Embryonic facial prominence (tissue), 1 donor: ENCODE data around the gene ZBTB18.
"Not testable (repeated sequence)": the region's sequence is repeated elsewhere in the genome, so short reads cannot be mapped to it uniquely, and the experiment has no call there.

Source experiments
- DNase-seq: peaks from one replicate; pipeline ENCODE4 v3.0.0-alpha.2; 2016; ENCODE audit errors: extremely low spot score

ZBTB18 gene

GRCh38 chr1:244041466-244042120 lies 9.5 kb upstream of the ZBTB18 start:
- DNase-seq = no peak

GRCh38 chr1:244042293-244042692 lies 8.8 kb upstream of the ZBTB18 start:
- no peak for DNase-seq

DNA sequence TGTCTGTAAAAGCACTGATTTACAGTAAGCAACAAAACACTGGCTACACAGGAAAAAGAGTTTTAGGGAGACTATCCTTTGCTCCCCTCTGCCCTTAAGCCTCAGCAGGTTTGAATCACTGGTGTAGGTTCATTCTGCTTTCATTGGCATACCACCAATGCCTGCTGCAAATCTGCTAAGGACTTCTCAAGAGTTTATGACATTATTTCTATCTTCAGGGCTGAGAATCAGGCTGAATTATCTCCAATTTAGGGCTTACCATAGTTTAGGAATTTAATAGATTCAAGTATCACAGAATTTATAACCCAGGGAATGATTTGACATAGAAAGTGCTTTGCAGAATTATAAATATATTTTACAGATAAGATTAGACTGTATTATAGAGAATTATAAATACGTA lies 6.7 kb upstream of the ZBTB18 start:
- no peak for DNase-seq

- not testable (repeated sequence) for DNase-seq
Observed at GRCh38 chr1:244046254-244046653, 4.8 kb upstream of the ZBTB18 start.

GRCh38 chr1:244046907-244047611 lies 4.0 kb upstream of the ZBTB18 start:
- DNase-seq = no peak

DNA sequence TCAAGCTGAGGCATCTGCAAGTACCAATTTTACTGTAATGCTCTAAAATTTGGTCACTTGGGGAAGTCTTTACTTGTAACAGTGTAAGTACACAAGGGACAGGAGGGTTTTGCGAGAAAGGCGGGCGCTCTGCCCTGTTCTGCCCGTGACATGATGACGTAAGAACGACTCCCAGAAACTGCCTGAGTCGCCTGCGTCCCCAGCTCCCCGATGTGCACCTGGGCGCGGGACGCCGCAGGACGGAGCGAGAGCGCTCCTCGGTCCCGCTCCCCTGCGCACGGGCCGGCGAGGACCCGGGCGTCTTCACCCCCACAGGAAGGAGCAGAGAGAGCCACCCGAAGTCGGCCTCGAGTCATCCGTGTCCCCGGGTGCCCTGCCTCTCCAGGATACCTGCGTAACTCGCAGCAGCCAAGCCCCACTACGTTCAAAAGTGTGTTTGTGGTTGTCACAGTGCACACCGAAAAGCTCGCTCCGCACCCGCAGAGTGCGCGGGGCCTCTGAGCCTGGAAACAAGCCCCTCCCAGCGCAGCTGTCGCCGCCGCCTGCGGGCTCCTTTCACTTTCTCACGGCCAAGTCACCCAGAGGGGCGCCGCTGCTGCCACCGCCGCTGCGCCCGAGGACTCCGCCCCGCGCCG lies 3.3 kb upstream of the ZBTB18 start:
- DNase-seq = peak; percentile 22

DNA sequence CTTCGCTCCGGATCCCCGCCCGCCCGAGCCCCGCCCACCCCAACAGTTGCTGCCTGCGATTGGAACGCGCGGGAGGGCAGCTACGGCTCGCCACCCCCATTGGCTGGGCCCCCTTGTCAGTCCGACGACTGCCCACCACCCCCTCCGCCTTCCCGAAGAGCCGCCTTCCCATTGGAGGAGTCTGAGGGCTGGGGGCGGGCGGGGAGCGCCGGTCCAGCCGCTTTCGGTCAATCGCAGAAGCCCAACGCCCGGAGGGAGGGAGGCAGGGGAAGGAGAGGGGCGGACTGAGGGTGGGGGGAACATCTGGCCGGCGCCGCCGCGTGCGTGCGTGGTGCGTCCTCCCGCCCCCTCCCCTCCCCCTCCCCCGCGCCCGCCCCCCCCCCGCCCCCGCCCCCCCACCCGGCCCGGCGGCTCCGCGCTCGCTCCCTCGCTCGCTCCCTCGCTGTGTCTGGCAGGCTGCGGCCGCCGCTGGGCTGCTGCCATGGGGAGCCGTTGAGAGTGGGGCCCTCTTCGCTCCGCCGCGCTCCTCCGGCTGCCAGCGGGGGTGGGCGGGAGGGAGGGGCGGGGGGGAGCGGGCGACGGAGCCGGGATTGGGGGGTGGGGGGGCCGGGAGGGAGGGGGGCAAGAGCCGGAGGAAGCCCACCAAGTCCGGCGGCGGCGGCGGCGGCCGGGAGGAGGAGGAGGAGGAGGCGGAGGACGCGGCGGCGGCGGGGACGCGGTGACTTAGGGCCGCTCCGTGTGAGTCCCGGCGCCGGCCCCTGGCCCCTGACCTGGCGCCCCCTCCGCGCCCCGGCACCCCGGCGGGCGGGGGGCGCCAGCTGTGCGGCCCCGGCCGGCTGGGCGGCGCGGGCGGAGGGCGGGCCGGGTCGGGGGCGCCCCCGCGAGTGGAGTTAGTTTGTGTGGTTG lies 2.6 kb upstream of the ZBTB18 start:
- DNase-seq = peak; percentile 97

DNA sequence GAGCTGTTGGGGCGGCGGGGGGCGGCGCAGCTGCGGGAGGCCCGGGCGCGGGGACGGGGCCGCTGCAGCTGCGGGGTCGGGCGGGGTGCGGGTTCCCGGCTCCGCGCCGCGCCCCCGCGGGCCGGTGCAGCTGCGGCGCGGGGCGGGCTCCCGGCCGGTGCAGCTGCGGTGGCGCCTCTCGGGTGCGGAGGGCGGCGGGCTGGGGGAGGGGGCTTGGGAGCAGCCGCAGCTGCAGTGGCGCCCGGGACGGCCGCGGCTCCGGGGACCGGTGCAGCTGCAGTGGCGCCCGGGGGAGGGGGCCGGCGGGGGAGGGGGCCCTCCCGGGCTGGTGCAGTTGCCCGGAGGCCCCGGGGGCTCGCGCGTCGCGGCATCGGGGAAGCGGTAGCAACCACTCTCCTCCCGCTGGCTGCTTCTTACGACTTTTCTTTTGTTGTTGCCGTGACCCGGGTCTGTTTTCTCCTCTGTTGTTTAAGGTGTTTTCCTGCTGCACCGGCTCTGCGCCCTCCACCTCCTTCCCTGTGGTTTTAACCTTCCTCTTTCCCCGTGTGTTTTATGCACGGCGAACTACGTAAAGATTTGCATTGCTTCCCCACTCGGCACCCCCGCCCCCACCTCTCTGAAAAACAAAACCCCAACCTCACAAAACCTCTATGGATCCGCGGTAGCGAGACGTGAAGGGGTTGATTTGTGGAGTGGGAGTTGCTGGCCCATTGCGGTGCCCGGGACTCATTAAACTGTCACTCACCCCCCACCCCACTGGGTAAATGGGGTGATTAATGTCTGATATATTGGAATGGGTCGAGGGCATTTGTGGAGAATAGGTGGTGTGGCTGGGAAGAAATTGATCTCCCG lies 1.7 kb upstream of the ZBTB18 start:
- peak; percentile 16 for DNase-seq

- DNase-seq = no peak
Observed at GRCh38 chr1:244050014-244050834, 859 bp upstream of the ZBTB18 start.

DNA sequence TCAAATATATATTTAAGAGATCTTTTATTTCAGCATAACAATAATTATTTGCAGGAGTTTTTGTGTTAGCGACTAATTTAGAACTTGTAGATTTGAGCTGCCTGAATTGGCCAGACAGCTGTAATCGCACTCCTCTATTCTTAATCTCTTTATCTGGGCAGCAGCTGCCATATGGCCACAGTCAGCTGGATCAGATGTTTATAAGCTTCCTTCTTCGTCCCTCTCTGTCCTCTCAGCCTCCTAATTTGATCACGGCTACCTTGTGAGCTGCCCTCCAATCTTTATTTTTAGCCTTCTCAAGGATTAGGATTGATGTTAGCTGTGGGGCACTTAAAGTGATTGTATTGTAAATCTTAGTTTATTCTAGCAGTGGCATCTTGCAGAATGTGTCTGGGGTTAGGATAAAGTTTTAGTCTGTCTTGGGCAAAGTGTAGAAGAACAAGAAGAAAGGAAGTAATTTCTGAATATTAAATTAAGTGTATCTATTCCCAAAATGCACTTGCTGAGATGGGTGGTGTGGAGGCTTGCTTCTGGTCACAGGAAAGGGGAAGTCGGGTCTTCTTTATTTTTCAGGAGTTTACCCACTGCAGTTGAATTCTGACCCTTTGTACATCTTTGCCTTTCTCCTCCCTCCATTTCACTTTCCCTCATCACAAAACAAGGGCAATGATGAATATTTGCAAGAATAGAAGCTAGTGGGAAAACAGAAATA lies 1.1 kb downstream of the ZBTB18 start:
- no peak for DNase-seq

- no peak for DNase-seq
Observed at GRCh38 chr1:244052728-244053312, 1.7 kb downstream of the ZBTB18 start.

DNA sequence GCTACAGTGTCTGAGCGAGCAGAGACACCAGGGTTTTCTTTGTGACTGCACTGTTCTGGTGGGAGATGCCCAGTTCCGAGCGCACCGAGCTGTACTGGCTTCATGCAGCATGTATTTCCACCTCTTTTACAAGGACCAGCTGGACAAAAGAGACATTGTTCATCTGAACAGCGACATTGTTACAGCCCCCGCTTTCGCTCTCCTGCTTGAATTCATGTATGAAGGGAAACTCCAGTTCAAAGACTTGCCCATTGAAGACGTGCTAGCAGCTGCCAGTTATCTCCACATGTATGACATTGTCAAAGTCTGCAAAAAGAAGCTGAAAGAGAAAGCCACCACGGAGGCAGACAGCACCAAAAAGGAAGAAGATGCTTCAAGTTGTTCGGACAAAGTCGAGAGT lies 2.7 kb downstream of the ZBTB18 start:
- DNase-seq = no peak

- DNase-seq = no peak
Observed at GRCh38 chr1:244054247-244054923, 3.3 kb downstream of the ZBTB18 start.

- no peak for DNase-seq
Observed at GRCh38 chr1:244054924-244055263, 3.8 kb downstream of the ZBTB18 start.

- DNase-seq = no peak
Observed at GRCh38 chr1:244056577-244056976, 5.5 kb downstream of the ZBTB18 start.

DNA sequence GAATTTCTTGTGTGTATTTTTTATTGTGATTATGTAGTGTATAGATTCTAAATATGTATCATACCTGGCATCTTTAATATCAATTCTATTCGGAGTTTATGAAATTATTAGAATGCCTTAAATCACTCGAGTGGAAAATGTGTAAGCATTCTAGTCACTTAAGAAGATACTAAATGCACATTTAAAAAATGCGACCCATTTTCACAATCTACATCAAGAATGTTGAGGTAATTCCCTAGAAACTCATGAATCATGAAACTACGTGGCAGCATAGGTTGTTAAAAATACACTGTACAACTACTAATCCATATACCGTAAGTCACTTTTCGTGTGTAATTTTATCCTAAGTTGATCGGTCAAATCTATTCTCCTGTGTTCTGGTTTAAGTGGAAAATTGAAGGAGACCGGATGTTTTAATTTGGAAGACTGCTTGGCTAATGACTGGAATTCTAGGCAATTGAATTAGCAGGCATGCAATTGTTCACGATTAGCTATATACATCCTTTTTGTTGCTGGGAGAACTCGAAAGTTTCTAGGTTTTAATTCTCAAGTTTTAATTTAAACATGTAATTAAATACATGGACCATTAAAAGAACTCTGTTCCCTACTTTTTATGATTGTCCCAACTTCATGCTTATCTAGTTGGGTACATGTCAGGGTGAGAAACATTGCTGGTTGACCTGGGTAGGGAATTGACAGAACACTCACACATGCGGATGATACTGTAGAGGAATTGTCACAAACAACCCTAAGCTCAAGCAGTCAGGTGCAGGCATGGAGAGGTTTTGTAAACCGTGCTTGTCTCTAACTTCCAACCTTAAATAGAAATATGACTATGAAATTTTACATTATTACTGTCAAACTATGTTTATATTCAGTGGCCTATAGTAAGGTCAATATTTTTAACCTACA lies 6.6 kb downstream of the ZBTB18 start:
- no peak for DNase-seq

DNA sequence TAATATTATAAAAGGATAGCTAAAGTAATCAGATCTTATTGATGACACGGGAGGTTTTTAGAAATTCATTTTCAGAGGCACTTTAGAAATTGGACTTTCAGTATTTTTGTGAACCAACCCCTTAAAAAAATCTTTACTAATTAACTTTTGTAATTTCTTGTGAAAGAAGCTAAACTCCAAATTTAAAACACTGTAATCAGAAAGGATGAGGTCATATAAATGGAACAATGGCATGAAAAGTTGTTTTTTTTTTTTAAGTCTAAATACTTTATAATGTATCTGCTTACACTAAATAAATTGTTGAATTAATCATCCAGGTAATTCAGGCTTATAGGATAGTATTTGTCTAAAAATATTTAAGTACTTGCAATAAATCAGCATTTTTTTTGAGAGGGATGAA lies 9.0 kb downstream of the ZBTB18 start:
- DNase-seq = no peak

DNA sequence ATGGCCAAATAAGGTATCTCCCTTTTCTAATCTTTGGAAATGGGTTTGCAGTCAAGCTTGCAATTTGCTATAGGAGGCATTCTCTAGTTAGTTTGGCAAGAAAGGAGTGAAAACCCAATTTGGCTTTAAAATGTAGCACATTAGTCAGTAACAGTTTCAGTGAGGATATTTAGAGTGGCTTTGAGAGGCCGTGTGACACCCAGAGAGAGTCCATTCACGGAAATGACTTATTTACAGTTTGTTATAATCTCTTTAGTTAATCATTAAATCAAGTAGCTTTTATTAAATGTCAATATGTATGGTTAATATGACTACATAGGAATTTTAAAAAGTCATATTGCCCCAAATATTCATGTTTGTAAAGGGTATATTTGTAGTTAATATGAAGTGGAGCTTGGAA lies 9.6 kb downstream of the ZBTB18 start:
- DNase-seq = no peak
